ENCODE results near the gene AOX1.

DNA sequence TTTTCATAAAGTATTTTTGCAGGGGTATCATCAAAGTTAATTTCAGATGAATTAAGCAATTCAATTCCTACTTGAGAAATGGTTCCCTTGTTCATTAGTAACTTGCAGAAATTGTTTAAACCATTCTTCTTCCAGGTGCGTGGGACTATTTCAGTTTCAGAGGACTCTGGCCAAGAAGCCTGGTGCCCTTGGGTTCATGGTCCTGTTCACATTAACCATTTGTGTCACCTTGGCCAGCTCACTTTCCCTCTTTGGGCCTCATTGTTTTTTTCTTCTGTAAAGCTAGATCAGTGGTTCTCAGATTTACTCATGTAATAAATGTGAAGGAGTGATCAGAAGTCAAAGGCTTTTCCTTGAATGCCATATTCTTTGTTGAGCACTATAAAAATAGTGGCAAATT, 113.5 kb downstream of the AOX1 start:
- no peak for TF ChIP-seq POLR2A (IDR thresholded peaks at IDR 0.05; ENCODE audit: borderline replicate concordance, extremely low read depth, insufficient read depth, insufficient read length)
- TF ChIP-seq CTCF (IDR thresholded peaks at IDR 0.05 in 2 of 3, conservative IDR thresholded peaks at IDR 0.05 in 1 of 3; ENCODE audit: borderline replicate concordance in 1 of 3, insufficient read depth in 1 of 3, low read depth in 2 of 3, low read length in 2 of 3): no peak
